ENCODE data around the gene C19orf38. TPM values are rescaled to one million over a fixed set of nuclear protein-coding genes. Genes with fewer than 3 reads are reported as not detected.

The C19orf38 gene
- total and polyA plus RNA-seq, 4 donors = 0.97 to 3.9 (median 1.5) TPM

DNA sequence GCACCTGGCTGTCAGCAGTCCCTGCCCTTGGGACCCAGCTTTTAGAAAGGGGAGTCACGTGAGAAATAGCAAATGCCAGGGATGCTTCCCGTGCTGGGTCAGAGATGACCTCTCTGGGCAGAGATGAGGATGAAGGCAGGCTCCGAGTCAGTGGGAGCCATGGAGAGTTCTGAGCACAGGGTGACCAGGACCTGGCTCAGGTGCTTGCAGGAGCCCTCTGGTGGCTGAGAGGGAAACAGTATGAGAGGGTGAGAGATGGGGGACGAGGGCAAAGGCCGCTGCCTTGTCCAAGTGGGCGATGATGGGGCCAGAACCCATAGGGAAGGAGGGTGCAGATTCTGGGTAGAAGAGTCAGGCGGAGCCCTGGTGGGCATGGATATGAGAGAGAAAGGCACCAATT lies 28.0 kb upstream of the C19orf38 start:
- 97% methylated on average over 7 of the region's 7 CpGs for WGBS
- peaks cover 18 to 41% (median 27%) of the 10 kb centered on the region in 4 donors for H3K36me3 ChIP-seq (ENCODE audit: control insufficient read depth in 4 of 4, insufficient read depth in 3 of 4, low read depth in 1 of 4, low read length in 3 of 4)
- no peaks in the 10 kb centered on the region for H3K27me3 ChIP-seq (ENCODE audit: control insufficient read depth in 4 of 4, insufficient read depth in 4 of 4, low read length in 3 of 4)
- no peak for DNase-seq (ENCODE audit: low spot score)
- H3K27ac ChIP-seq (ENCODE audit: low read depth in 1 of 2, low read length in 2 of 2) = no peak overlapping the region
- no peaks in the 10 kb centered on the region for H3K4me1 ChIP-seq (ENCODE audit: control insufficient read depth in 4 of 4, insufficient read depth in 4 of 4, low read length in 3 of 4)
- no peak overlapping the region for H3K9ac ChIP-seq (ENCODE audit: low read depth in 1 of 2, low read length in 2 of 2)
- no peaks in the 10 kb centered on the region for H3K9me3 ChIP-seq (ENCODE audit: control insufficient read depth in 4 of 4, low read length in 3 of 4)
- H3K4me3 ChIP-seq (ENCODE audit: low read depth in 1 of 3, low read length in 3 of 3) = no peak overlapping the region
- TF ChIP-seq JUND (IDR thresholded peaks at IDR 0.05) = no peak
- TF ChIP-seq, protein P1, sequence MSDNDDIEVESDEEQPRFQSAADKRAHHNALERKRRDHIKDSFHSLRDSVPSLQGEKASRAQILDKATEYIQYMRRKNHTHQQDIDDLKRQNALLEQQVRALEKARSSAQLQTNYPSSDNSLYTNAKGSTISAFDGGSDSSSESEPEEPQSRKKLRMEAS (IDR thresholded peaks at IDR 0.05) = no peak
- no peak for TF ChIP-seq FOXA2 (IDR thresholded peaks at IDR 0.05)
- no peak for TF ChIP-seq HNF4A (conservative IDR thresholded peaks at IDR 0.05)
- TF ChIP-seq, protein P2, sequence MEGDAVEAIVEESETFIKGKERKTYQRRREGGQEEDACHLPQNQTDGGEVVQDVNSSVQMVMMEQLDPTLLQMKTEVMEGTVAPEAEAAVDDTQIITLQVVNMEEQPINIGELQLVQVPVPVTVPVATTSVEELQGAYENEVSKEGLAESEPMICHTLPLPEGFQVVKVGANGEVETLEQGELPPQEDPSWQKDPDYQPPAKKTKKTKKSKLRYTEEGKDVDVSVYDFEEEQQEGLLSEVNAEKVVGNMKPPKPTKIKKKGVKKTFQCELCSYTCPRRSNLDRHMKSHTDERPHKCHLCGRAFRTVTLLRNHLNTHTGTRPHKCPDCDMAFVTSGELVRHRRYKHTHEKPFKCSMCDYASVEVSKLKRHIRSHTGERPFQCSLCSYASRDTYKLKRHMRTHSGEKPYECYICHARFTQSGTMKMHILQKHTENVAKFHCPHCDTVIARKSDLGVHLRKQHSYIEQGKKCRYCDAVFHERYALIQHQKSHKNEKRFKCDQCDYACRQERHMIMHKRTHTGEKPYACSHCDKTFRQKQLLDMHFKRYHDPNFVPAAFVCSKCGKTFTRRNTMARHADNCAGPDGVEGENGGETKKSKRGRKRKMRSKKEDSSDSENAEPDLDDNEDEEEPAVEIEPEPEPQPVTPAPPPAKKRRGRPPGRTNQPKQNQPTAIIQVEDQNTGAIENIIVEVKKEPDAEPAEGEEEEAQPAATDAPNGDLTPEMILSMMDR (IDR thresholded peaks at IDR 0.05; ENCODE audit: low read depth, low read length, missing input control) = peak; percentile 23
- no peak for TF ChIP-seq FOXA1 (IDR thresholded peaks at IDR 0.05)
- peak in 1 of 2 donors; percentile 60 for TF ChIP-seq RAD21 (IDR thresholded peaks at IDR 0.05)

DNA sequence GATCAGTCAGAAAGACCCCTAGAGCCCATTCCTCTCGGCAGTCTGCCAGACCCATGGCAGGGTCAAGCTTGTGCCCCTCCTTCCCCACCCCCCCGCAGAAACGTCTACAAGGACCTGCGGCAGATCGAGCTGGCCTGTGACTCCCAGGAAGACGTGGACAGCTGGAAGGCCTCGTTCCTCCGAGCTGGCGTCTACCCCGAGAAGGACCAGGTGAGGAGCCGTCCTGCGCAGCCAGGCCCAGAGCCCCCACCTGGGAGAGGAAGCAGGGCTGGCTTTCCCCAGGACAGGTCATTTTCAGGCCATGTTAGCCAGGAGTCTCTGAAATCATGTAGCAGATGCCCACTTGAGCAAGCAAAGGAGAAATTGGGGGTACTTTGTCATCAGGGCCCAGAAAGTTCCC lies 24.5 kb upstream of the C19orf38 start:
- Histone ChIP-seq H3K9me3 (ENCODE audit: control insufficient read depth in 4 of 4, low read length in 3 of 4) (no peaks in the 10 kb centered on the region), H3K27me3 (ENCODE audit: control insufficient read depth in 4 of 4, insufficient read depth in 4 of 4, low read length in 3 of 4) (no peaks in the 10 kb centered on the region), H3K36me3 (ENCODE audit: control insufficient read depth in 4 of 4, insufficient read depth in 3 of 4, low read depth in 1 of 4, low read length in 3 of 4) (peaks cover 24 to 56% (median 36%) of the 10 kb centered on the region in 4 donors), H3K27ac (ENCODE audit: low read depth in 1 of 2, low read length in 2 of 2) (no peak overlapping the region), H3K4me1 (ENCODE audit: control insufficient read depth in 4 of 4, insufficient read depth in 4 of 4, low read length in 3 of 4) (no peaks in the 10 kb centered on the region), H3K4me3 (ENCODE audit: low read depth in 1 of 3, low read length in 3 of 3) (no peak overlapping the region), H3K9ac (ENCODE audit: low read depth in 1 of 2, low read length in 2 of 2) (no peak overlapping the region)
- DNase-seq (ENCODE audit: low spot score) = no peak
- TF ChIP-seq, protein P3, sequence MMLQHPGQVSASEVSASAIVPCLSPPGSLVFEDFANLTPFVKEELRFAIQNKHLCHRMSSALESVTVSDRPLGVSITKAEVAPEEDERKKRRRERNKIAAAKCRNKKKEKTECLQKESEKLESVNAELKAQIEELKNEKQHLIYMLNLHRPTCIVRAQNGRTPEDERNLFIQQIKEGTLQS (IDR thresholded peaks at IDR 0.05) = no peak
- TF ChIP-seq FOXA1 (IDR thresholded peaks at IDR 0.05) = no peak
- 96% methylated on average over 12 of the region's 12 CpGs for WGBS

DNA sequence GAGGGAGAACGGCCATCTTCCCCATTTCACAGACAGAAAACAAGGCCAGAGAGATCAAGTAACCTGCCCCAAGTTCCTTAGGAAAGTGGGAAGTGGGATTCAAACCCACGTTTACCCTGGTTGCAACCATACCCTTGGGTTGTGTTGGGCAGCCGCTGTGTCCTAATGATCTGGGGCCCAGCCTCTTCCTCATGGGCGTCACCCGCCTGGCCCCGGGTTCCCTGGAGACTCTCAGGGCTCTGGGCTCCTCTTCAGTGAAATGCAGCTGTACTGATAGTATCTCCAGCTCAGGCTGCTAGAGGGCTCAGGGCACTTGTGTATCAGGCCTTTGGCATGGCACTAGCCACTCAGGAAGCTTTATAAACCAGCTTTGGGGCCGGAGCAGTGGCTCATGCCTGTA lies 22.0 kb upstream of the C19orf38 start:
- Histone ChIP-seq H3K4me3 (ENCODE audit: low read depth in 1 of 3, low read length in 3 of 3) (no peak overlapping the region), H3K27me3 (ENCODE audit: control insufficient read depth in 4 of 4, insufficient read depth in 4 of 4, low read length in 3 of 4) (no peaks in the 10 kb centered on the region), H3K9ac (ENCODE audit: low read depth in 1 of 2, low read length in 2 of 2) (no peak overlapping the region), H3K36me3 (ENCODE audit: control insufficient read depth in 4 of 4, insufficient read depth in 3 of 4, low read depth in 1 of 4, low read length in 3 of 4) (peaks cover 12 to 57% (median 33%) of the 10 kb centered on the region in 4 donors), H3K4me1 (ENCODE audit: control insufficient read depth in 4 of 4, insufficient read depth in 4 of 4, low read length in 3 of 4) (no peaks in the 10 kb centered on the region), H3K27ac (ENCODE audit: low read depth in 1 of 2, low read length in 2 of 2) (no peak overlapping the region), H3K9me3 (ENCODE audit: control insufficient read depth in 4 of 4, low read length in 3 of 4) (no peaks in the 10 kb centered on the region)
- no peak for TF ChIP-seq TAF1 (conservative IDR thresholded peaks at IDR 0.05)
- no peak for TF ChIP-seq FOXA1 (IDR thresholded peaks at IDR 0.05)
- TF ChIP-seq, protein P4, sequence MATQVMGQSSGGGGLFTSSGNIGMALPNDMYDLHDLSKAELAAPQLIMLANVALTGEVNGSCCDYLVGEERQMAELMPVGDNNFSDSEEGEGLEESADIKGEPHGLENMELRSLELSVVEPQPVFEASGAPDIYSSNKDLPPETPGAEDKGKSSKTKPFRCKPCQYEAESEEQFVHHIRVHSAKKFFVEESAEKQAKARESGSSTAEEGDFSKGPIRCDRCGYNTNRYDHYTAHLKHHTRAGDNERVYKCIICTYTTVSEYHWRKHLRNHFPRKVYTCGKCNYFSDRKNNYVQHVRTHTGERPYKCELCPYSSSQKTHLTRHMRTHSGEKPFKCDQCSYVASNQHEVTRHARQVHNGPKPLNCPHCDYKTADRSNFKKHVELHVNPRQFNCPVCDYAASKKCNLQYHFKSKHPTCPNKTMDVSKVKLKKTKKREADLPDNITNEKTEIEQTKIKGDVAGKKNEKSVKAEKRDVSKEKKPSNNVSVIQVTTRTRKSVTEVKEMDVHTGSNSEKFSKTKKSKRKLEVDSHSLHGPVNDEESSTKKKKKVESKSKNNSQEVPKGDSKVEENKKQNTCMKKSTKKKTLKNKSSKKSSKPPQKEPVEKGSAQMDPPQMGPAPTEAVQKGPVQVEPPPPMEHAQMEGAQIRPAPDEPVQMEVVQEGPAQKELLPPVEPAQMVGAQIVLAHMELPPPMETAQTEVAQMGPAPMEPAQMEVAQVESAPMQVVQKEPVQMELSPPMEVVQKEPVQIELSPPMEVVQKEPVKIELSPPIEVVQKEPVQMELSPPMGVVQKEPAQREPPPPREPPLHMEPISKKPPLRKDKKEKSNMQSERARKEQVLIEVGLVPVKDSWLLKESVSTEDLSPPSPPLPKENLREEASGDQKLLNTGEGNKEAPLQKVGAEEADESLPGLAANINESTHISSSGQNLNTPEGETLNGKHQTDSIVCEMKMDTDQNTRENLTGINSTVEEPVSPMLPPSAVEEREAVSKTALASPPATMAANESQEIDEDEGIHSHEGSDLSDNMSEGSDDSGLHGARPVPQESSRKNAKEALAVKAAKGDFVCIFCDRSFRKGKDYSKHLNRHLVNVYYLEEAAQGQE (IDR thresholded peaks at IDR 0.05) = no peak
- no peak for TF ChIP-seq JUND (IDR thresholded peaks at IDR 0.05)
- TF ChIP-seq, protein P3 (IDR thresholded peaks at IDR 0.05) = no peak
- TF ChIP-seq YY1 (IDR thresholded peaks at IDR 0.05) = no peak
- TF ChIP-seq, protein P5, sequence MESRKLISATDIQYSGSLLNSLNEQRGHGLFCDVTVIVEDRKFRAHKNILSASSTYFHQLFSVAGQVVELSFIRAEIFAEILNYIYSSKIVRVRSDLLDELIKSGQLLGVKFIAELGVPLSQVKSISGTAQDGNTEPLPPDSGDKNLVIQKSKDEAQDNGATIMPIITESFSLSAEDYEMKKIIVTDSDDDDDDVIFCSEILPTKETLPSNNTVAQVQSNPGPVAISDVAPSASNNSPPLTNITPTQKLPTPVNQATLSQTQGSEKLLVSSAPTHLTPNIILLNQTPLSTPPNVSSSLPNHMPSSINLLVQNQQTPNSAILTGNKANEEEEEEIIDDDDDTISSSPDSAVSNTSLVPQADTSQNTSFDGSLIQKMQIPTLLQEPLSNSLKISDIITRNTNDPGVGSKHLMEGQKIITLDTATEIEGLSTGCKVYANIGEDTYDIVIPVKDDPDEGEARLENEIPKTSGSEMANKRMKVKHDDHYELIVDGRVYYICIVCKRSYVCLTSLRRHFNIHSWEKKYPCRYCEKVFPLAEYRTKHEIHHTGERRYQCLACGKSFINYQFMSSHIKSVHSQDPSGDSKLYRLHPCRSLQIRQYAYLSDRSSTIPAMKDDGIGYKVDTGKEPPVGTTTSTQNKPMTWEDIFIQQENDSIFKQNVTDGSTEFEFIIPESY (IDR thresholded peaks at IDR 0.05) = no peak
- TF ChIP-seq HNF4A (conservative IDR thresholded peaks at IDR 0.05) = no peak
- TF ChIP-seq RXRA (IDR thresholded peaks at IDR 0.05) = no peak
- DNase-seq (ENCODE audit: low spot score) = no peak
- WGBS = 90% methylated on average over 7 of the region's 7 CpGs
